H9 (cell line): Measurements from ENCODE around the gene SCIN. TPM values are rescaled to one million over a fixed set of nuclear protein-coding genes. Genes with fewer than 3 reads are reported as not detected.

Experiments used
- DNase-seq: peaks from one replicate; pipeline ENCODE4 v3.0.0-alpha.2; 2017
- H2AFZ ChIP-seq: one replicate; pipeline ENCODE4 v1.6.1; 2013; ENCODE audit warnings: mild to moderate bottlenecking, low read length, control low read depth, moderate library complexity
- H2AK5ac ChIP-seq: 2 replicates; pipeline ENCODE4 v1.6.1; 2013; ENCODE audit warnings: low read length, control low read depth, mixed read lengths; ENCODE audit not compliant: insufficient read length
- H2BK120ac ChIP-seq: one replicate; pipeline ENCODE4 v1.6.1; 2013; ENCODE audit warnings: low read depth, mild to moderate bottlenecking, low read length, control low read depth, inconsistent platforms; ENCODE audit not compliant: poor library complexity, severe bottlenecking
- H2BK12ac ChIP-seq: 2 replicates; pipeline ENCODE4 v1.6.1; 2013; ENCODE audit warnings: low read length, control low read depth, mixed read lengths, low read depth; ENCODE audit not compliant: insufficient read length
- H2BK15ac ChIP-seq: 2 replicates; pipeline ENCODE4 v1.6.1; 2013; ENCODE audit warnings: low read depth, low read length, control low read depth
- H2BK20ac ChIP-seq: one replicate; pipeline ENCODE4 v1.6.1; 2013; ENCODE audit warnings: low read depth, mild to moderate bottlenecking, low read length, control low read depth, inconsistent platforms; ENCODE audit not compliant: poor library complexity, severe bottlenecking
- H2BK5ac ChIP-seq: 2 replicates; pipeline ENCODE4 v1.6.1; 2013; ENCODE audit warnings: low read length, control low read depth, mixed read lengths; ENCODE audit not compliant: insufficient read length
- H3K14ac ChIP-seq: 2 replicates; pipeline ENCODE4 v1.6.1; 2013; ENCODE audit warnings: low read length, control low read depth; ENCODE audit not compliant: insufficient read depth
- H3K18ac ChIP-seq: 2 replicates; pipeline ENCODE4 v1.6.1; 2013; ENCODE audit warnings: low read depth, mild to moderate bottlenecking, mixed read lengths, low read length, control low read depth; ENCODE audit not compliant: insufficient read length
- H3K23ac ChIP-seq: 2 replicates; pipeline ENCODE4 v1.6.1; 2013; ENCODE audit warnings: low read length, control low read depth, mixed read lengths, low read depth; ENCODE audit not compliant: insufficient read length
- H3K23me2 ChIP-seq: 2 replicates; pipeline ENCODE4 v1.6.1; 2013; ENCODE audit warnings: low read depth, mild to moderate bottlenecking, mixed read lengths, low read length, control low read depth; ENCODE audit not compliant: insufficient read length, poor library complexity, severe bottlenecking
- H3K27ac ChIP-seq: 2 replicates; pipeline ENCODE4 v1.5.1; 2013; ENCODE audit warnings: low read length, control low read depth, mixed read lengths, low read depth; ENCODE audit not compliant: insufficient read length
- H3K27me3 ChIP-seq: 2 replicates; pipeline ENCODE4 v1.6.1; 2013; ENCODE audit warnings: low read length, control low read depth, inconsistent platforms; ENCODE audit not compliant: insufficient read depth
- H3K4ac ChIP-seq: 2 replicates; pipeline ENCODE4 v1.6.1; 2013; ENCODE audit warnings: low read depth, mild to moderate bottlenecking, control low read depth, inconsistent platforms, low read length, moderate library complexity
- H3K4me1 ChIP-seq: 2 replicates; pipeline ENCODE4 v1.6.1; 2013; ENCODE audit warnings: low read length, control low read depth, inconsistent platforms; ENCODE audit not compliant: insufficient read depth
- H3K4me2 ChIP-seq: 2 replicates; pipeline ENCODE4 v1.6.1; 2013; ENCODE audit warnings: low read length, control low read depth, mixed read lengths; ENCODE audit not compliant: insufficient read length, insufficient read depth
- H3K56ac ChIP-seq: 2 replicates; pipeline ENCODE4 v1.6.1; 2013; ENCODE audit warnings: low read depth, mild to moderate bottlenecking, mixed read lengths, low read length, control low read depth; ENCODE audit not compliant: insufficient read length
- H3K79me1 ChIP-seq: 2 replicates; pipeline ENCODE4 v1.6.1; 2013; ENCODE audit warnings: low read depth, mild to moderate bottlenecking, moderate library complexity, low read length, control low read depth, inconsistent platforms; ENCODE audit not compliant: insufficient read depth, poor library complexity, severe bottlenecking
- H3K79me2 ChIP-seq: 2 replicates; pipeline ENCODE4 v1.6.1; 2013; ENCODE audit warnings: low read length, control low read depth, inconsistent platforms; ENCODE audit not compliant: insufficient read depth
- H3K9ac ChIP-seq: 2 replicates; pipeline ENCODE4 v1.6.1; 2013; ENCODE audit warnings: low read length, control low read depth, mixed read lengths; ENCODE audit not compliant: insufficient read length; ENCODE audit errors: extremely low read depth
- H3K9me3 ChIP-seq: one replicate; pipeline ENCODE4 v1.6.1; 2013; ENCODE audit warnings: low read depth, low read length, inconsistent platforms; ENCODE audit not compliant: control insufficient read depth
- H3T11ph ChIP-seq: one replicate; pipeline ENCODE4 v1.6.1; 2013; ENCODE audit warnings: mild to moderate bottlenecking, low read length, control low read depth, inconsistent platforms
- H4K20me1 ChIP-seq: one replicate; pipeline ENCODE4 v1.6.1; 2013; ENCODE audit not compliant: control insufficient read depth, insufficient read length, insufficient read depth
- H4K5ac ChIP-seq: 2 replicates; pipeline ENCODE4 v1.6.1; 2013; ENCODE audit warnings: low read depth, mild to moderate bottlenecking, mixed read lengths, low read length, control low read depth; ENCODE audit not compliant: insufficient read length
- H4K8ac ChIP-seq: replicated peaks from 2 replicates; pipeline ENCODE4 v1.6.1; 2013; ENCODE audit warnings: low read length, control low read depth, mixed read lengths, low read depth; ENCODE audit not compliant: insufficient read length
- H4K91ac ChIP-seq: 2 replicates; pipeline ENCODE4 v1.6.1; 2013; ENCODE audit warnings: low read depth, mild to moderate bottlenecking, moderate library complexity, mixed read lengths, low read length, control low read depth; ENCODE audit not compliant: insufficient read length
- H3K27ac Mint-ChIP-seq, 3 experiments: 2 replicates in 2 of 3; 3 replicates in 1 of 3; pipeline ENCODE4 v1.8.0; 2020 to 2021; ENCODE audit warnings: mixed read lengths in 3 of 3, mild to moderate bottlenecking in 1 of 3, moderate library complexity in 1 of 3
- H3K27me3 Mint-ChIP-seq: 2 replicates; pipeline ENCODE4 v1.8.0; 2021; ENCODE audit warnings: low read depth, mild to moderate bottlenecking, moderate library complexity, mixed read lengths
- H3K36me3 Mint-ChIP-seq, 3 experiments: 2 replicates in 2 of 3; 3 replicates in 1 of 3; pipeline ENCODE4 v1.8.0; 2020 to 2021; ENCODE audit warnings: low read depth in 3 of 3, mixed read lengths in 3 of 3; ENCODE audit not compliant: insufficient read depth in 1 of 3
- H3K4me1 Mint-ChIP-seq, 2 experiments: 2 replicates each; pipeline ENCODE4 v1.8.0; 2020; ENCODE audit warnings: mixed read lengths in 2 of 2
- H3K4me3 Mint-ChIP-seq, 2 experiments: 2 replicates in 1 of 2; 3 replicates in 1 of 2; pipeline ENCODE4 v1.8.0; 2020 to 2021; ENCODE audit warnings: mild to moderate bottlenecking in 2 of 2, mixed read lengths in 2 of 2, moderate library complexity in 1 of 2
- H3K9me3 Mint-ChIP-seq, 2 experiments: 2 replicates in 1 of 2; 3 replicates in 1 of 2; pipeline ENCODE4 v1.8.0; 2020; ENCODE audit warnings: mild to moderate bottlenecking in 2 of 2, mixed read lengths in 2 of 2, moderate library complexity in 1 of 2
- CTCF ChIP-seq: fragments of 200-600 bp; sonication (generic); conservative IDR thresholded peaks from 3 replicates; pipeline ENCODE4 v1.8.0; 2021; ENCODE audit warnings: antibody characterized with exemption, mild to moderate bottlenecking
- WGBS: extraction: QIAGEN DNeasy Blood & Tissue Kit; methylation state at CpG from one replicate; pipeline ENCODE4 v1.1.7; 2013; ENCODE audit warnings: missing lambda C conversion rate, low lambda C conversion rate, mixed read lengths; ENCODE audit not compliant: insufficient read length; ENCODE audit errors: extremely low coverage; 5-methylcytosine and 5-hydroxymethylcytosine counted together
- total RNA-seq: library from RNA; stranded (reverse); gene quantifications from 2 replicates; pipeline ENCODE4 v1.2.1, GENCODE V29; 2021

SCIN gene
- total RNA-seq, 1 experiment from 2014 or later: 0.44 TPM

GRCh38 chr7:12684733-12685132, 114.2 kb downstream of the SCIN start:
- WGBS: no CpG with 5 or more reads among the region's 19 CpGs
- Histone ChIP-seq H3T11ph (no peak overlapping the region), H2AFZ (no peak overlapping the region), H4K91ac (no peak overlapping the region), H3K4ac (no peak overlapping the region), H4K5ac (no peak overlapping the region), H4K20me1 (no peaks in the 10 kb centered on the region), H3K9ac (no peak overlapping the region), H2BK20ac (no peak overlapping the region), H3K23me2 (peaks cover 6% of the 10 kb centered on the region), H3K4me1 (no peaks in the 10 kb centered on the region), H2BK12ac (no peak overlapping the region), H2BK15ac (no peak overlapping the region), H2BK120ac (no peak overlapping the region), H2AK5ac (no peak overlapping the region), H3K18ac (no peak overlapping the region), H3K14ac (no peak overlapping the region), H3K79me1 (no peaks in the 10 kb centered on the region), H3K56ac (no peak overlapping the region), H3K27ac (no peak overlapping the region), H4K8ac (no peak overlapping the region), H3K23ac (no peak overlapping the region), H3K4me2 (no peak overlapping the region), H2BK5ac (no peak overlapping the region), H3K9me3 (no peaks in the 10 kb centered on the region), H3K79me2 (peaks cover 8% of the 10 kb centered on the region; the same call in 1 of the 2 replicates), H3K27me3 (no peaks in the 10 kb centered on the region)
- no peak for TF ChIP-seq CTCF
- H3K4me1 Mint-ChIP-seq: peaks cover 27 to 31% of the 10 kb centered on the region in 2 experiments
- peaks cover 0 to 7% (median 4%) of the 10 kb centered on the region in 3 experiments; a peak in 5 of 7 replicates for H3K36me3 Mint-ChIP-seq
- no peaks in the 10 kb centered on the region for H3K9me3 Mint-ChIP-seq
- DNase-seq: no peak
- peak overlapping the region in 1 of 3 experiments; percentile 70; a peak in 2 of 7 replicates for H3K27ac Mint-ChIP-seq
- no peak overlapping the region for H3K4me3 Mint-ChIP-seq
- no peaks in the 10 kb centered on the region; the same call in 1 of the 2 replicates for H3K27me3 Mint-ChIP-seq
